AG10803 (cell line): ENCODE measurements around the gene SOX21.

Source experiments
- DNase-seq: peaks from one replicate; pipeline ENCODE4 v3.0.0; 2010; ENCODE audit warnings: low read depth
- H3K4me3 ChIP-seq: 2 replicates; pipeline ENCODE4 v1.5.1; 2011; ENCODE audit warnings: mild to moderate bottlenecking, low read length, control low read depth
- CTCF ChIP-seq: conservative IDR thresholded peaks from 2 replicates; pipeline ENCODE4 v1.5.1; 2011; ENCODE audit warnings: mild to moderate bottlenecking, low read length, control low read depth, inconsistent platforms

SOX21 gene

GRCh38 chr13:94708031-94708859, 4.1 kb downstream of the SOX21 start:
- no peak for TF ChIP-seq CTCF
- DNase-seq: no peak
- H3K4me3 ChIP-seq: no peak overlapping the region

GRCh38 chr13:94707400-94708021, 4.8 kb downstream of the SOX21 start:
- no peak overlapping the region for H3K4me3 ChIP-seq
- no peak for DNase-seq
- TF ChIP-seq CTCF: no peak

GRCh38 chr13:94706843-94707399, 5.4 kb downstream of the SOX21 start:
- TF ChIP-seq CTCF: no peak
- no peak overlapping the region for H3K4me3 ChIP-seq
- no peak for DNase-seq

- no peak for TF ChIP-seq CTCF
- no peak for DNase-seq
- no peak overlapping the region for H3K4me3 ChIP-seq
Measured at GRCh38 chr13:94706101-94706842, 6.1 kb downstream of the SOX21 start.

GRCh38 chr13:94705081-94706030, 7.0 kb downstream of the SOX21 start:
- no peak for TF ChIP-seq CTCF
- no peak for DNase-seq
- H3K4me3 ChIP-seq: no peak overlapping the region

- H3K4me3 ChIP-seq: no peak overlapping the region
- no peak for DNase-seq
- no peak for TF ChIP-seq CTCF
Measured at GRCh38 chr13:94704377-94705080, 7.8 kb downstream of the SOX21 start.
